Measurements from ENCODE around the gene C14orf180. TPM values are rescaled to one million over a fixed set of nuclear protein-coding genes. Genes with fewer than 3 reads are reported as not detected.

Gene C14orf180
- total and polyA plus RNA-seq, 2 of the 8 experiments (the other 6 are each of a cell fraction or from before 2014, with no cell fraction given): not detected

GRCh38 chr14:104636131-104636530 lies 56.6 kb downstream of the C14orf180 start:
- H2BK20ac ChIP-seq (ENCODE audit: low read length): no peak overlapping the region
- no peaks in the 10 kb centered on the region for H3K79me1 ChIP-seq (ENCODE audit: low read depth, low read length)
- no peak overlapping the region for H2BK12ac ChIP-seq (ENCODE audit: low read depth, low read length)
- WGBS, 2 experiments (ENCODE audit: extremely low coverage in 1 of 2, insufficient coverage in 1 of 2, insufficient read length in 1 of 2, insufficient replicate concordance in 2 of 2, low coverage in 1 of 2, low lambda C conversion rate in 2 of 2, missing lambda C conversion rate in 1 of 2): 96% methylated on average over 8 of the region's 11 CpGs; no CpG with 5 or more reads in 1 of the 2 experiments
- H3K23ac ChIP-seq (ENCODE audit: insufficient read length): no peak overlapping the region
- H3K27me3 ChIP-seq (replicated peaks in 1 of 4; ENCODE audit: control insufficient read depth in 3 of 4, extremely low read depth in 1 of 4, insufficient read depth in 3 of 4, low read length in 3 of 4): no peaks in the 10 kb centered on the region; a peak in 1 of 7 replicates
- H3K4me1 ChIP-seq (replicated peaks in 1 of 4; ENCODE audit: control insufficient read depth in 3 of 4, insufficient read depth in 4 of 4, low read length in 3 of 4): no peaks in the 10 kb centered on the region
- no peak overlapping the region for H3K27ac ChIP-seq (ENCODE audit: low read depth, low read length)
- H3K36me3 ChIP-seq (ENCODE audit: control insufficient read depth in 2 of 4, insufficient read depth in 4 of 4, low read length in 3 of 4): no peaks in the 10 kb centered on the region
- H3K9ac ChIP-seq (replicated peaks in 1 of 4; ENCODE audit: extremely low read depth in 1 of 4, low read depth in 3 of 4, low read length in 3 of 4): no peak overlapping the region
- no peak overlapping the region for H2AK5ac ChIP-seq (ENCODE audit: low read depth, low read length)
- H3K9me3 ChIP-seq (ENCODE audit: insufficient read depth in 2 of 2, low read depth in 1 of 2, low read length in 1 of 2): no peaks in the 10 kb centered on the region
- no peak overlapping the region for H3K4me3 ChIP-seq (ENCODE audit: extremely low read depth in 1 of 4, insufficient read depth in 2 of 4, low read depth in 3 of 4, low read length in 4 of 4)
- H2AFZ ChIP-seq (ENCODE audit: low read length): no peak overlapping the region
- no peak overlapping the region for H2BK120ac ChIP-seq (replicated peaks; ENCODE audit: low read depth, low read length)
- H3K4ac ChIP-seq (replicated peaks; ENCODE audit: insufficient read length, low read depth, low read length): no peak overlapping the region
- H4K5ac ChIP-seq (ENCODE audit: insufficient read length, low read depth, low read length): no peak overlapping the region
- no peaks in the 10 kb centered on the region for H3K23me2 ChIP-seq (ENCODE audit: low read depth, low read length)
- peak overlapping the region; percentile 4; the same call in 1 of the 2 replicates for H4K8ac ChIP-seq (ENCODE audit: extremely low read depth, insufficient read depth, low read length)
- no peak for TF ChIP-seq GTF2F1 (IDR thresholded peaks at IDR 0.05; ENCODE audit: borderline replicate concordance, low read depth, low read length)
- no peak for TF ChIP-seq EP300 (IDR thresholded peaks at IDR 0.05; ENCODE audit: borderline replicate concordance in 1 of 2, low read depth in 2 of 2, low read length in 2 of 2)
- DNase-seq (ENCODE audit: low read depth in 1 of 2, low spot score in 2 of 2) (no peak), FAIRE-seq (no peak)
- H4K20me1 ChIP-seq (replicated peaks in 1 of 2; ENCODE audit: control insufficient read depth in 1 of 2, insufficient read depth in 2 of 2, low read length in 2 of 2): no peaks in the 10 kb centered on the region
- H3K56ac ChIP-seq (replicated peaks; ENCODE audit: insufficient read length, low read depth, low read length): no peak overlapping the region
- ChIA-PET CTCF (ENCODE audit: partially characterized antibody) (no interaction called here), POLR2A (ENCODE audit: partially characterized antibody) (no interaction called here)
- no peak overlapping the region for H3K18ac ChIP-seq (ENCODE audit: extremely low read depth, low read length)
- H3K4me2 ChIP-seq (ENCODE audit: insufficient read depth in 1 of 2, low read depth in 2 of 2, low read length in 2 of 2): no peak overlapping the region
- no peak overlapping the region for H2BK15ac ChIP-seq (ENCODE audit: low read length)
- H3K79me2 ChIP-seq (ENCODE audit: control insufficient read depth in 1 of 2, insufficient read depth in 2 of 2, low read length in 2 of 2): no peaks in the 10 kb centered on the region
- H2BK5ac ChIP-seq (ENCODE audit: low read depth, low read length): no peak overlapping the region
- no peak overlapping the region for H4K91ac ChIP-seq (replicated peaks; ENCODE audit: insufficient read length, low read length)
- no peak overlapping the region for H3K14ac ChIP-seq (ENCODE audit: insufficient read length)
